NCI-H69 (cell line): Measurements from ENCODE around the gene ESYT3.

ENCODE experiments used
- DNase-seq: peaks from one replicate; lab custom pipeline; 2025; lab: John Stamatoyannopoulos, UW

ESYT3 gene

DNA sequence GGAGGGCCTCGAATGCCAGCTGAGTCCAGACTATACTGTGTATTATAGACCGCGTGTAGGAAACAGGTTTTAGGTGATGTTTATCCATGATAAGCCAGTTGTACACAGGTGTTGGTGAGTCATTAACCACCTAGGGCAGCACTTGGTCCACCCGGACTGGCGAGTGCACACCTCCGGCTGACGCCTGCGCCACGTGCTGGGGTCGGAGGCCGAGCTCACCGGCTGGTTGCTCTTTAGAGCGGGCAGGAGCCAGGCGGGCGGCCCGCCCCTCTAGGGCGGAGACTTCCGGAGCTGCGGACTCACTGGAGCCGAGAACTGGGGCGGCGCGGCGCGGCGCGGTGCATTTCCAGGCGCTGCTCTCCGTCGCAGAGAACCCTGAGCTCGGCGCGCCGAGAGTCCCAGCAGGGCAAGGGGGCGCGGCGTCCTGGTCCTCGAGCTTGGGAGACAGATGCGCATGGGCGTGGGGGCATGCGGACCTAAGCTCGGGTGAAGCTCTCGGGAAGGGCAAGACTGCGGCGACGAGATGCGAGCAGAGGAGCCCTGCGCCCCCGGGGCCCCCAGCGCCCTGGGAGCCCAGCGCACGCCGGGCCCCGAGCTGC lies at the start of gene ESYT3:
ESYT3 (plus strand) TSS at position 341 of the 599 bp plus-strand sequence; CDS start at position 524, 183 bp downstream.
- peak; percentile 65 for DNase-seq

DNA sequence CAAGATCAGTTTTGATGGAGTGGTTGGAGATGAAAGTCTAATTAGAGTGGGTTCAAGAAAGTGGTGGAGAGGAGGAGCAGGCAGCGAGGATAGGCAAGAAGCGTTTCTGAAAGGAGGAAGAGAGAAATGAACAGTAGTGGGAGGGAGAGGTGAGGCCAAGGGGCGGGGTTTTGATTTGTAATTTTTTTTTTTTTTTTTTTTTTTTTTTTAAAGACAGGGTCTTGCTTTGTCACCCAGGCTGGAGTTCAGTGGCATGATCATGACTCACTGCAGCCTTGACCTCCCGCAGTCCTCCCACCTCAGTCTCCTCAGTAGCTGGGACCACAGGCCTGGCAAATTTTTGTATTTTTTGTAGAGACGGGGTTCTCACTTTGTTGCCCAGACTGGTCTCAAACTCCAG lies 49.4 kb upstream of the ESYT3 start:
- DNase-seq = no peak

DNA sequence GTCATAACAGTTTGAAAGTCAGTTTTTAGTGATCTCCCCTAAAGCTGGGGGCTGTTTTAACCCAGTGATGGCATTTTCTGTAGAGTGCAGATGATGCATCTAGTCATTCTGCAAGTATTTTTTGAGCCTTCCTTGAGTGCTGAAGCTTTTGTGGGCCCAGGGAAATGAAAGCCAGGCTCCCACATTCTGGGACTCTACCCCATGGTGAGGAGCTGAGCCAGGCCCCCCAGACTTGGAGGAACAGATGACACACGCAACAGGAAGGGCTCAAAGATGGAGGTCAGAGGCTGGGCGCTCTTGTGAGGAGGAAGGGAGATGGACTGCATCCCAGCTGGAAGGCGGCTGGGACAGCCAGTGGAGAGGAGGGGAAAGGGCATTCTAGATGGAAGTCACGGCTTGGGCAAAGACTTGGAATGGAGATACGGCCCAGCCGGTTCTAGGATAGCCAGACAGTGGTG lies 45.2 kb upstream of the ESYT3 start:
- DNase-seq = no peak

- DNase-seq = no peak
These were observed 44.4 kb upstream of the ESYT3 start for GRCh38 chr3:138389841-138390581.

DNA sequence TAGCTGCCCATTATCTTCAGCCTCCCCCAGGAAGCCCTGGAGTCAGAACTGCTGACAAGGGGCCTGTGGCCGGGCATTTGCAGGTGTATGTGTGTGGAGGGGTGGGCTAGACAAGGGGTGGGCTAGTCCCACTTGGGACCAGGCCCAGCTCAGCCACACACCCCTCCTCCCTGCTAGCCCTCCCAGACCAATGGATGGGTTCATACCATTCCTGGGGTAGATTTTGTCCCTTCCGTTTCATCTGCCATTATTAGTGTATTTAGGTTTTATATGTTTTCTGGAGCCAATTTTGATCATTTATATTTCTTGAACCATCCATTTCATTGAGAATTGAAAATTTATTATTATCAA lies 43.9 kb upstream of the ESYT3 start:
- DNase-seq = no peak

DNA sequence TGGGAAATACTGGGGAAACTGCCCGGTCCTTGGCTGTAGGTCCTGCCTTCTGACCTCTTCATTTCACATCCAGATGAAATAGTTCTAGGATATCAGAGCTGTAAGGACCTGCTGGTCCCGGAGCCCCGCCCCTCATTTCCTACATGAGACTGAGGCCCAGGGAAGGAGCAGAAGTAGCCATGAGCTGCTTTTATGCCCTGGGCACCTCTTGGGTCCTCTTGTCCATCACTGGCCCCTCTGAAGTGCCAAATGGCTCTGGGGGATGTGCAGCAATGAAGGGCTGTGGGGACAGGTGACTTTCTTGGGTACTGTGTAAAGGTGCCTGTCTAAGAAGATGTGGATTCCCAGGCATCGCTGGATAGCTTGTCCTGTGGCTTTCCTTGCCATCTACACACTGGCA lies 40.3 kb upstream of the ESYT3 start:
- DNase-seq = no peak

- no peak for DNase-seq
These were observed 39.7 kb upstream of the ESYT3 start for GRCh38 chr3:138394686-138395085.

GRCh38 chr3:138395865-138396751 lies 38.3 kb upstream of the ESYT3 start:
- no peak for DNase-seq

- no peak for DNase-seq
These were observed 37.5 kb upstream of the ESYT3 start for GRCh38 chr3:138396752-138397410.

- no peak for DNase-seq
These were observed 36.4 kb upstream of the ESYT3 start for GRCh38 chr3:138397983-138398382.

DNA sequence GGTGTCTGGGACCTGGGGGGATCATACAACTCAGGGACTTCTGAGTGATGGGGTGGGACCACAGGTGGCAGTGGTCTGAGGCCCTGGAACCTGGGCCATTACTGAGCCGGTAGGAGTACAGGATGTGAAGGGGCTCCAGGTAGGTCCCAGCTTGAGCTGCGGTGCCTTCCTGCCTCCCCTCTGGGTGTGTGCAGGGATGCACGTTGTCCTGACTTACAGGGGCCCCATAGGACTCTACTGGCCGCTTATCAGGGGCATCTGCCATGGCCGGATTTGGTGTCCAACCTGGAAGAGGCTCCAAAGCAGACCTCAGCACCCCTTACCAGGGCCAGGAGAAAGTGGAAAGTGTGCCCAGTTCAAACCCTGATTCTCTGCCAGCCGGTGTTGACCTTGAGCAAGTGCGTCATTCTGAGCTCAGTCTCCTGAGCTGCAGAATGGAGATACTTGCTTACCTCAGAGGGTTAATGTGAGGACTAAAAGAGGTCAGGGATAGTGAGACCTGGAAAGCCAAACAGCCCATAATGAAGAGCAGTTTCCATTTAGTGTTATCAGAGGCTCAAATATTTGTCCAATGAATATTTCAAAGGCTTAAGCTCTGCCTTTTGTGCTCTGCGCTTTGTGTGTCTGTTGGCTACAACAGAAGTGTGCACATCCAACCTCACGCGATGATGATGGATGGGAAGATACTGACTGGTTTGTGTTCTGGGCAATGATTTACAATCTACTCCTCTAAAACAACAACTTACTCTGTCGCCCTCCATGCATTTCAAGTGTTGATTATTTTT lies 35.4 kb upstream of the ESYT3 start:
- DNase-seq = no peak

DNA sequence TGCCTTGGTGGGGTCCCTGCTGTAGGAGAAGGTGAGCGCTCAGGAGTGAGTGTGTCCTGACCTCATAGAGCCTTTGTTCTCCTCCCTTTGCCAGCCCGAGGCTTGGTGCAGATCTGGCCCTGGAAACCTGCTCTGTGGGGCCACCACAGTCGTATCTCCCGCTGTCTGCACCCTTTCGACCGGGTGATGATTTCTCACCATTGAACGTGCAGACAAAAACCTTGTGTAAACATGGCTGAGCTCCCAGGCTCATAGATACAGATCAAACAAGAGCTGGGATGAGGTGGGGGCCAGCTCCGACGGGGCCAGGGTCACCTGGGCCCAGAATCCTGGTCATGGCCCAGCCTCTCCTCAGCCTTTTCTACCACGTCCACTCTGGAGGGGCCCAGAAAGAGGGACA lies 34.6 kb upstream of the ESYT3 start:
- no peak for DNase-seq

DNA sequence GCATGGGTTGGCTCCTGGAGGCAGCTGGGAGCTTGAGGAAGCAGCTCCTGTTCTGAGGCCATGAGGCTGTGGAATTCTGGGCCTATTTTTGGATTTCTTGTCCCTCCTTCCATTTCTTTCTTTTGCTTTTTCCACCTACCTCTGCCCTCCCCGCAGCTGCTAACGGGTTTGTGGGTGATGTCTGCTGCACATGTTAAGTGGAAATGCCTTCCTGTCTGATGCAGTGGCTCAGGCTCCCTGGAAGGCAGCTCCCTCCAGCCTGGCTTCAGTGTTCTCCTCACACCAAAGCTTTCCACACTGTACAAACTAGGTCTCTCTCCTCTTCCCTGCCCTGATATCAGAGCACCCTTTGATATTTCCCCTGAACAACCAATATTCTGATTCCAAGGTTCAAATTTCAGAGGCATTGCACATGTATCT lies 33.8 kb upstream of the ESYT3 start:
- DNase-seq = no peak

DNA sequence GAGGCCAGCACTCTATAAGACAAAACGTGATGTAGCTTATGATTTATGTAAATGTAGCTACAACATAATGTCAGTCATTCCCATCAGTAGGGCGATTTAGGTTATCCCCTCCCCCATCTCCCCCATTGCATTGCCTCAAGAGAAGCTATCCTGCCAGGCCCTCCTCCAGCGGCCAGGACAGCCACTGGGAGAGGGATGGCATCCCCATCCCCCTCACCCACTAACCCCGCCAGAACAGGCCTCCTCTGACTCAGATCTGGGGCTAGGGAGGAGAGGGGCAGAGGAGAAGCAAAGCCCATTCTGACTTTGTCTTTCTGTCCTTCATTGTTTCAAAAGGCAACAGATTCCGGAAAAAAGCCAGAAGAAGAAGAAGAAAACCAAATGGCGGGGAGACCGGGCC lies 32.6 kb upstream of the ESYT3 start:
- no peak for DNase-seq

DNA sequence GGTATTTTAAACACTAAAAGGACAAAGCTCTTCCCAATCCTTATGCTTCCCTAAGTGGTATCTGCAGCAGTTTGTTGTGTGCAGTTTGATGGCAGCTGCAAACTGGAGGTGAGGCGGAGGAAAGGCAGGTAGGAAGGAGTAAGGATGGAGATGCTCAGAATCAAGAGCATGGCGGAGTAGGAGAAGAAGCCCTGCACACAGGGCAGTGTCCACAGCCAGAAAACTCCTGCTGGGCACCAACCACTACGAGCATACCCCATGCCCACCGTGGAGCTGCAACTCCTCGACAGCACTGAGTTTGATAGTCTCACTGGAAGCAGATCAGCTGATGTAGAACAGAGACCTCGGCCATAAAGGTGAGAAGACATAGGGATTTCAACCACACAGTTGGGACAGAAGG lies 30.3 kb upstream of the ESYT3 start:
- DNase-seq = no peak

- no peak for DNase-seq
These were observed 29.4 kb upstream of the ESYT3 start for GRCh38 chr3:138405001-138405400.

- DNase-seq = no peak
These were observed 28.9 kb upstream of the ESYT3 start for GRCh38 chr3:138405486-138405885.

DNA sequence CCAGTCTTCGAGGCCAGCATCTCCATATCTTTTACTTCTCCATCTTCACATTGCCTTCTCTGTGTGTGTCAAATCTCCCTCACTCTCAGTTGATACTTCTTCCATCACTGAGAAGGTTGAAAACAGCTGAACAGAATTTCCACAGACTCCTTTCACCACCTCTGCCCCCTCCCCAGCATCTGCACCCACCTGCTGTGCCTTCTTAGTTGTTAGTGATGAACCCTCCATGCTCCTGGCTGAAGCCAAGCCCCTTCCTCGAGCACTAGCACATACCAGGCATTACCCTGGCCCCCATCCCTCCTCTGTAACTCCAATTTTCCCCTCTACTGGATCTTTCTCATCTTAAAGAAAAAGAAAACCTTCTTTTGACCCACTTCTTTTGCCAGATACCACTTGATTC lies 27.8 kb upstream of the ESYT3 start:
- no peak for DNase-seq

DNA sequence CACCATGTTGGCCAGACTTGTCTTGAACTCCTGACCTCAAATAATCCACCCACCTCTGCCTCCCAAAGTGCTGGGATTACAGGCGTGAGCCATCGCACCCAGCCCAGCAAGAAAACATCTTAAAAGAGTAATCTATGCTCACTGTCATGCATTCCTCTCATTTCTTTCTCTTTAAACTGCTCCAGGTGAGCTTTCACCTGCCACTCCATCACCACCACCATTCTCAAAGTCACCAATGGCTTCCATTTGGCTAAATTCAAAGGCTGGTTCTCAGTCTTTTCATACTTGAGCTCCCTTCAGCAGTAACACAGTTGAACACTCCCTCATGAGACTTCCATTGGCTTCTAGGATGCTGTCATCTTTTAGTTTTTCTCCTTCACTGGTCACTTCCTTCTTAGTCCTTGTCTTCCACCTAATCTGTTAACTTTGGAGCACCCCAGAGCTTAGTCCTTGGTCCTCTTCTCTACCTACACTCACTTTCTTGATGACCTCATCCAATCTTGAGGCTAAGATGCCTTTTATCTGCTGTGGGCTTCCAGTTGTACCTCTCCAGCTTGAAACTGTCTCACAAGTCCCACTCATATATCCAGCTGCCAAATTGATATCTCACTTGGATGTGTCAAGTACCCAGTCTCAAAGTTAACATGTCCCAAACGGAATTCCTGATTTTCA lies 27.0 kb upstream of the ESYT3 start:
- DNase-seq = no peak

DNA sequence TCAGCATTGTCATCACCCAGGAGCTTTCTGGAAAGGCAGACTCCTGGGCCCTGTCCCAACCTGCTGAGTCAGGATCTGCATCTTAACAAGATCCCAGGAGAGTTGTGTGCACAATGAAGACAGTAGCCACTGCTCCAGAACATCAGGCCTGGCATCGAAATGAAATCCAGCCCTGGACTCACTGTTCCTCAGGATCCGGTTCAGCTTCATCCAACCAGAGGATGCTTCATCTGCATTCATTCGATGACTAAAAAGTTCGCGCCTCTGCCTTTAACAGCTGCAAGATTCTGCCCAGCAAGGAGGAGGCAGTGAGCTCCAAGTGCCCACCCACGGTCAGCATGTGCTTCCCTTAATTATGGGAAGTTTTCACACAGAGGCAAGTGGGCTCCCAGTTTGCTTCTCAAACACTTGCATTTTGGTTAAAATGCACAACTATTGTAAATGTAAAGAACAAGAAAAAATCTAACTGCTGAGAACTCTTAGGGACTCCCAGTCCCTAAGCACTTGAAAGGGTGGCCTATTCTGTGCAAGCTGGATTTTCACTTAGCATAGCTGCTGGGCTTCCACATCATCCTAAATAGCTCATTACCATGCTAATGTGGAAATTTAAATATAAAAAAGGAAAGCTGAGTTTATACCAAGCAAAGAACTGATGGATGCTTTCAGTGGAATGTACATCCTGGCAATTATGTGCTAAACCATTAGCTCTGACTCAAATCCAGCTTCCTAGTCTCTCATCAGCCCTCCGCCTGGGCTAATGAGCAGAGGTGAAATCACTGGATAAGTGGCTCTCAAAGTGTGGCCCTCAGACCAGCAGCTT lies 25.5 kb upstream of the ESYT3 start:
- no peak for DNase-seq
